ENCODE results near the gene HMGXB4.

The HMGXB4 gene

GRCh38 chr22:35258191-35258988 is 1.1 kb downstream of the HMGXB4 start:
- no peak for DNase-seq (ENCODE audit: low read depth)

- no peak for DNase-seq (ENCODE audit: low read depth)
These were observed 7.7 kb downstream of the HMGXB4 start for GRCh38 chr22:35264986-35265385.

- no peak for DNase-seq (ENCODE audit: low read depth)
These were observed 9.0 kb downstream of the HMGXB4 start for GRCh38 chr22:35266277-35266676.

GRCh38 chr22:35269630-35270029 is 12.3 kb downstream of the HMGXB4 start:
- DNase-seq (ENCODE audit: low read depth) = no peak

- no peak for DNase-seq (ENCODE audit: low read depth)
These were observed 17.0 kb downstream of the HMGXB4 start for GRCh38 chr22:35274154-35274871.

- DNase-seq (ENCODE audit: low read depth) = no peak
These were observed 18.3 kb downstream of the HMGXB4 start for GRCh38 chr22:35275580-35275979.

- DNase-seq (ENCODE audit: low read depth) = no peak
These were observed 18.7 kb downstream of the HMGXB4 start for GRCh38 chr22:35276019-35276418.

GRCh38 chr22:35288116-35288515 is 30.8 kb downstream of the HMGXB4 start:
- DNase-seq (ENCODE audit: low read depth) = no peak

GRCh38 chr22:35292786-35293185 is 35.5 kb downstream of the HMGXB4 start:
- DNase-seq (ENCODE audit: low read depth) = no peak

GRCh38 chr22:35296051-35296450 is 38.8 kb downstream of the HMGXB4 start:
- no peak for DNase-seq (ENCODE audit: low read depth)

- DNase-seq (ENCODE audit: low read depth) = no peak
These were observed 42.0 kb downstream of the HMGXB4 start for GRCh38 chr22:35299217-35299672.

- DNase-seq (ENCODE audit: low read depth) = peak; percentile 100
These were observed 42.6 kb downstream of the HMGXB4 start, which contains the start of gene TOM1 for GRCh38 chr22:35299673-35300499. Gene TOM1 (plus strand): TSS chr22:35299894. CDS start chr22:35299929, 35 bp downstream.

- peak; percentile 98 for DNase-seq (ENCODE audit: low read depth)
These were observed 44.1 kb downstream of the HMGXB4 start for GRCh38 chr22:35301372-35301874.

- DNase-seq (ENCODE audit: low read depth) = no peak
These were observed 45.8 kb downstream of the HMGXB4 start for GRCh38 chr22:35303029-35303624.

GRCh38 chr22:35305525-35306070 is 48.3 kb downstream of the HMGXB4 start:
- no peak for DNase-seq (ENCODE audit: low read depth)

GRCh38 chr22:35306350-35306967 is 49.2 kb downstream of the HMGXB4 start:
- DNase-seq (ENCODE audit: low read depth) = no peak

- no peak for DNase-seq (ENCODE audit: low read depth)
These were observed 50.1 kb downstream of the HMGXB4 start for GRCh38 chr22:35307372-35307771.

- no peak for DNase-seq (ENCODE audit: low read depth)
These were observed 50.6 kb downstream of the HMGXB4 start for GRCh38 chr22:35307892-35308291.

- no peak for DNase-seq (ENCODE audit: low read depth)
These were observed 51.3 kb downstream of the HMGXB4 start for GRCh38 chr22:35308480-35309021.
